PC-9 (cell line): Measurements from ENCODE around the gene OTUD4. TPM values are rescaled to one million over a fixed set of nuclear protein-coding genes. Genes with fewer than 3 reads are reported as not detected.

Experiments
- BruUV-seq: library from RNA; stranded (reverse); fragments of 400-500 nt; replicated peaks from 2 replicates; lab custom pipeline; 2021; lab: Mats Ljungman, UMichigan
- CTCF ChIA-PET: fragments of 300-600 bp; sonication (Branson Sonifier 250); formaldehyde crosslinking; loops from one replicate; lab custom pipeline; 2022; ENCODE audit warnings: antibody characterized with exemption; lab: Charles Lee
- POLR2A ChIA-PET: fragments of 300-600 bp; sonication (Branson Sonifier 250); formaldehyde crosslinking; loops from one replicate; lab custom pipeline; 2022; ENCODE audit warnings: antibody characterized with exemption; ENCODE audit not compliant: unreplicated experiment; lab: Charles Lee
- DNase-seq, 2 experiments: peaks; one replicate each; pipeline versions ENCODE4 v3.0.0 to v3.0.0-alpha.2; 2015 to 2022; ENCODE audit warnings: mixed read lengths in 1 of 2
- H2AFZ ChIP-seq: fragments of 200-600 bp; sonication (generic); 2 replicates; pipeline ENCODE4 v1.8.1; 2017; ENCODE audit warnings: antibody characterized with exemption
- H3F3A ChIP-seq: fragments of 200-600 bp; sonication (generic); 2 replicates; pipeline ENCODE4 v1.8.1; 2017; ENCODE audit warnings: antibody characterized with exemption, mild to moderate bottlenecking, low read depth; ENCODE audit not compliant: insufficient read depth
- H3K27ac ChIP-seq: fragments of 200-600 bp; sonication (generic); 2 replicates; pipeline ENCODE4 v1.6.1; 2016; ENCODE audit warnings: mixed run types
- H3K27me3 ChIP-seq: fragments of 200-600 bp; sonication (generic); 2 replicates; pipeline ENCODE4 v1.6.1; 2016; ENCODE audit warnings: low read depth, mixed run types; ENCODE audit not compliant: insufficient read depth
- H3K36me3 ChIP-seq: fragments of 200-600 bp; sonication (generic); 2 replicates; pipeline ENCODE4 v1.6.1; 2016; ENCODE audit warnings: low read depth, mixed run types
- H3K4me1 ChIP-seq: fragments of 200-600 bp; sonication (generic); replicated peaks from 2 replicates; pipeline ENCODE4 v1.6.1; 2016; ENCODE audit warnings: mixed run types; ENCODE audit not compliant: insufficient read depth
- H3K4me2 ChIP-seq: fragments of 200-600 bp; sonication (generic); 2 replicates; pipeline ENCODE4 v1.6.1; 2017; ENCODE audit warnings: mixed run types
- H3K4me3 ChIP-seq: fragments of 200-600 bp; sonication (generic); 2 replicates; pipeline ENCODE4 v1.6.1; 2016; ENCODE audit warnings: mixed run types
- H3K79me2 ChIP-seq: fragments of 200-600 bp; sonication (generic); 2 replicates; pipeline ENCODE4 v1.6.1; 2017; ENCODE audit warnings: low read depth, mixed run types
- H3K9me2 ChIP-seq: fragments of 200-600 bp; sonication (generic); 2 replicates; pipeline ENCODE4 v1.8.1; 2017; ENCODE audit warnings: mild to moderate bottlenecking; ENCODE audit not compliant: insufficient read depth
- H3K9me3 ChIP-seq: fragments of 200-600 bp; sonication (generic); 2 replicates; pipeline ENCODE4 v1.8.1; 2016; ENCODE audit warnings: low read depth; ENCODE audit not compliant: insufficient read depth
- H4K20me1 ChIP-seq: fragments of 200-600 bp; sonication (generic); 2 replicates; pipeline ENCODE4 v1.8.1; 2017; ENCODE audit not compliant: insufficient read depth
- CTCF ChIP-seq: fragments of 200-600 bp; sonication (generic); conservative IDR thresholded peaks from 2 replicates; pipeline ENCODE4 v1.6.1; 2017; ENCODE audit warnings: mixed run types, antibody characterized with exemption, mild to moderate bottlenecking, moderate library complexity
- EZH2 ChIP-seq: fragments of 200-600 bp; sonication (generic); IDR thresholded peaks from 2 replicates; pipeline ENCODE4 v1.8.0; 2017; ENCODE audit warnings: antibody characterized with exemption, low read depth
- intact Hi-C: fragments of 100-400 bp; cut with micrococcal nuclease; formaldehyde crosslinking; loops from one replicate; pipeline ENCODE4 v1.10.0; 2022; ENCODE audit not compliant: unreplicated experiment
- total RNA-seq: library from RNA; stranded (reverse); gene quantifications from 2 replicates; pipeline ENCODE4 v1.2.3, GENCODE V29; 2021

OTUD4 gene
- total RNA-seq, 1 experiment from 2014 or later: 43.5 TPM

GRCh38 chr4:145199051-145199716 is 18.8 kb upstream of the OTUD4 start:
- Histone ChIP-seq H3K4me1 (peaks cover 7% of the 10 kb centered on the region), H3K27ac (no peak overlapping the region), H4K20me1 (no peaks in the 10 kb centered on the region), H2AFZ (no peak overlapping the region), H3K36me3 (no peaks in the 10 kb centered on the region), H3K79me2 (no peaks in the 10 kb centered on the region), H3K27me3 (no peaks in the 10 kb centered on the region), H3K9me3 (no peaks in the 10 kb centered on the region), H3K4me2 (no peak overlapping the region), H3K4me3 (no peak overlapping the region), H3F3A (peaks cover 9% of the 10 kb centered on the region; the same call in 1 of the 2 replicates), H3K9me2 (no peaks in the 10 kb centered on the region)
- TF ChIP-seq CTCF: no peak
- no peak for TF ChIP-seq EZH2
- ChIA-PET POLR2A (no interaction called here), CTCF (no interaction called here)
- DNase-seq: no peak
- intact Hi-C loops: no loop called here
- BruUV-seq: no TSS peak

- intact Hi-C loops: no loop called here
- no peak overlapping the region for H2AFZ ChIP-seq
- DNase-seq: no peak
- no TSS peak for BruUV-seq
- no peak overlapping the region for H3K4me2 ChIP-seq
- TF ChIP-seq CTCF: no peak
- no peak for TF ChIP-seq EZH2
- H3K27me3 ChIP-seq: no peaks in the 10 kb centered on the region
- H3F3A ChIP-seq: peaks cover 9% of the 10 kb centered on the region; the same call in 1 of the 2 replicates
- H3K79me2 ChIP-seq: no peaks in the 10 kb centered on the region
- POLR2A ChIA-PET: no interaction called here
- H4K20me1 ChIP-seq: no peaks in the 10 kb centered on the region
- H3K36me3 ChIP-seq: no peaks in the 10 kb centered on the region
- no peak overlapping the region for H3K27ac ChIP-seq
- no peaks in the 10 kb centered on the region for H3K9me2 ChIP-seq
- H3K4me1 ChIP-seq: peaks cover 7% of the 10 kb centered on the region
- CTCF ChIA-PET: no interaction called here
- no peaks in the 10 kb centered on the region for H3K9me3 ChIP-seq
- H3K4me3 ChIP-seq: no peak overlapping the region
These were observed 16.4 kb upstream of the OTUD4 start for GRCh38 chr4:145196747-145197146.

GRCh38 chr4:145195167-145195952 is 15.0 kb upstream of the OTUD4 start:
- Histone ChIP-seq H3K4me2 (peak overlapping the region; percentile 61), H3K79me2 (no peaks in the 10 kb centered on the region), H3K9me2 (no peaks in the 10 kb centered on the region), H2AFZ (peak overlapping the region; percentile 65; the same call in 1 of the 2 replicates), H3F3A (peaks cover 9% of the 10 kb centered on the region; the same call in 1 of the 2 replicates), H4K20me1 (no peaks in the 10 kb centered on the region), H3K27me3 (no peaks in the 10 kb centered on the region), H3K4me3 (peak overlapping the region; percentile 35; the same call in 1 of the 2 replicates), H3K27ac (peak overlapping the region; percentile 89), H3K36me3 (no peaks in the 10 kb centered on the region), H3K9me3 (no peaks in the 10 kb centered on the region), H3K4me1 (peaks cover 7% of the 10 kb centered on the region)
- no peak for TF ChIP-seq EZH2
- no peak for TF ChIP-seq CTCF
- CTCF ChIA-PET: no interaction called here
- peak; percentile 46 to 82 for DNase-seq
- intact Hi-C loops: loop anchor here (1.0 kb wide), 1 partner anchor 15 kb away; the partner anchor contains the start of gene OTUD4
- no TSS peak for BruUV-seq
- POLR2A ChIA-PET: no interaction called here
